Stimulated activated CD8-positive, alpha-beta memory T cell treated with anti-CD3 and anti-CD28 coated beads, Interleukin-12 subunit alpha, Interleukin-12 subunit beta, amount 100 ng/mL, for 4 hours (primary cell): ENCODE results near the gene KRTAP3-2.

Experiments
- DNase-seq: peaks from one replicate; pipeline ENCODE4 v3.0.0-alpha.2; 2020; ENCODE audit warnings: low read depth

Gene KRTAP3-2

GRCh38 chr17:41010441-41010840, 10.7 kb upstream of the KRTAP3-2 start:
- DNase-seq = no peak

- DNase-seq = no peak
These were observed 10.2 kb upstream of the KRTAP3-2 start for GRCh38 chr17:41009936-41010335.

- no peak for DNase-seq
These were observed 9.6 kb upstream of the KRTAP3-2 start for GRCh38 chr17:41009301-41009760.

GRCh38 chr17:41008811-41009210, 9.1 kb upstream of the KRTAP3-2 start, which contains the start of gene KRTAP3-1:
Gene KRTAP3-1, minus strand, starts transcription at chr17:41009128. Its CDS starts 54 bp downstream, at chr17:41009074.
- no peak for DNase-seq

- DNase-seq = no peak
These were observed 4.7 kb upstream of the KRTAP3-2 start for GRCh38 chr17:41004397-41004796.

GRCh38 chr17:41003926-41004325, 4.2 kb upstream of the KRTAP3-2 start:
- DNase-seq = no peak

- DNase-seq = no peak
These were observed 3.1 kb upstream of the KRTAP3-2 start for GRCh38 chr17:41002814-41003213.

- DNase-seq = no peak
These were observed 2.1 kb upstream of the KRTAP3-2 start for GRCh38 chr17:41001795-41002194.

- no peak for DNase-seq
These were observed 2.3 kb downstream of the KRTAP3-2 start for GRCh38 chr17:40997361-40997760.

- no peak for DNase-seq
These were observed 2.9 kb downstream of the KRTAP3-2 start for GRCh38 chr17:40996829-40997228.

GRCh38 chr17:40995116-40995515, 4.6 kb downstream of the KRTAP3-2 start:
- DNase-seq = no peak

- no peak for DNase-seq
These were observed 5.9 kb downstream of the KRTAP3-2 start, which contains the start of gene KRTAP3-3 for GRCh38 chr17:40993839-40994238. Gene KRTAP3-3, minus strand, starts transcription at chr17:40994164. Its CDS starts 67 bp downstream, at chr17:40994097.

- DNase-seq = no peak
These were observed 6.6 kb downstream of the KRTAP3-2 start for GRCh38 chr17:40993084-40993483.

- no peak for DNase-seq
These were observed 7.0 kb downstream of the KRTAP3-2 start for GRCh38 chr17:40992666-40993065.

GRCh38 chr17:40986920-40987319, 12.8 kb downstream of the KRTAP3-2 start:
- no peak for DNase-seq

GRCh38 chr17:40984226-40984625, 15.5 kb downstream of the KRTAP3-2 start, which contains the start of gene KRT40:
Gene KRT40, minus strand, starts transcription at chr17:40984326. Its CDS starts 53 bp downstream, at chr17:40984273.
- DNase-seq = no peak

- no peak for DNase-seq
These were observed 18.6 kb downstream of the KRTAP3-2 start for GRCh38 chr17:40981115-40981514.

GRCh38 chr17:40980596-40980995, 19.1 kb downstream of the KRTAP3-2 start:
- DNase-seq = no peak

- DNase-seq = no peak
These were observed 19.6 kb downstream of the KRTAP3-2 start for GRCh38 chr17:40980117-40980516.

- DNase-seq = no peak
These were observed 21.0 kb downstream of the KRTAP3-2 start for GRCh38 chr17:40978575-40979151.

- no peak for DNase-seq
These were observed 24.2 kb downstream of the KRTAP3-2 start for GRCh38 chr17:40975516-40975915.

GRCh38 chr17:40974366-40974765, 25.3 kb downstream of the KRTAP3-2 start:
- DNase-seq = no peak

GRCh38 chr17:40967582-40967981, 32.1 kb downstream of the KRTAP3-2 start:
- DNase-seq = no peak

- DNase-seq = no peak
These were observed 32.9 kb downstream of the KRTAP3-2 start, which contains the start of gene KRT39 for GRCh38 chr17:40966848-40967247. Gene KRT39, minus strand, starts transcription at chr17:40966948. Its CDS starts 92 bp downstream, at chr17:40966856.
